GM12891 (cell line): Measurements from ENCODE around the gene STIL.
"Not testable (repeated sequence)": the region's sequence is repeated elsewhere in the genome, so short reads cannot be mapped to it uniquely, and the experiment has no call there.

Experiments used
- POLR2A ChIP-seq: IDR thresholded peaks from 2 replicates; pipeline ENCODE4 v1.6.1; 2011; ENCODE audit warnings: low read depth, low read length, control low read depth
- TAF1 ChIP-seq: IDR thresholded peaks from 2 replicates; pipeline ENCODE4 v1.6.1; 2011; ENCODE audit warnings: low read depth, low read length, control low read depth

GRCh38 chr1:47294863-47295262 lies 19.1 kb downstream of the STIL start:
- TF ChIP-seq POLR2A, TAF1: not testable (repeated sequence)
